DMS153 treated with DMSO at 0.1 percent for 48 hours (cell line): ENCODE results near the gene DENND4C.
"Not testable (repeated sequence)": the region's sequence is repeated elsewhere in the genome, so short reads cannot be mapped to it uniquely, and the experiment has no call there.

Experiments used
- DNase-seq: peaks from one replicate; lab custom pipeline; 2025; ENCODE audit not compliant: unreplicated experiment; lab: John Stamatoyannopoulos, UW

The DENND4C gene

DNA sequence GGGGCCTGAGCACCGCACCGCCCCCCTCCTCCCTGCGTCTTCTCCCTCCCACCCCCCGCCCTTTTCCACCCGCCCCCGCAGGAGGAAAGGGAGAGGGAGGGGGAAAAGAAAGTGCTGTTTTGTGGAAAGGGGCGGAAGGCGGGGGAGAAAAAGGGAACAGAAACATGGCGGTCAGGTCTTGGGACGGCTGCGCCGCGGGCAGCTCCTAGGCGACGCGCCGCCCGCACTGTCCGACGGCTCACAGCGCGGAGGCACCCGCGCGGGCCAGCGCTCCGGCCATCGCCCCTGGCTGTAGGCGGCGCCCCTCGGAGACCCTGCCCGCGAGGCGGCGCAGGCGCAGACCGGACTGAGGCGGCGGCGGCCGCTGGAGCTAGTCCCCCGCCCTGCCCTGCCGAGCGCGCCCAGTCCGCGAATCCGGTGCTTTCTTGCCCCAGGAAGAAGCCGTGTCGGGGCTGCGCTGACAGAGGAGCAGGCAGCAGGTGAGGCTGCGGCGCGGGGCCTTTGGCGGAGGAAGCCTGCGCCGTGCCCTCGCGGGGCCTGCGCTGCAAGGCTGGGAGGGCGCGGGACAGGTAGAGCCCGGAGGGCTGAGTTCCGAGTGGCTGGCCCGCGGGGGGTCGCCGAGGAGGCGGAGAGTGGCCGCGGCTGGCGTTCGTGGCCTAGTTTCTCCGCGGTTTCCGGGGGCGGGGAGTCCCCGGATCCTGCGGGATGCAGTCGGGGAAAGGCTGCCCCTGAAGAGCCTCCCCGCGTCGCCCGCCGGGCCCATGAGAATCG lies at the start of gene DENND4C:
Gene DENND4C, plus strand, starts transcription at position 339 of the 771 bp plus-strand sequence. CDS start 45,482 bp downstream, outside the sequence.
- DNase-seq = peak; percentile 70

DNA sequence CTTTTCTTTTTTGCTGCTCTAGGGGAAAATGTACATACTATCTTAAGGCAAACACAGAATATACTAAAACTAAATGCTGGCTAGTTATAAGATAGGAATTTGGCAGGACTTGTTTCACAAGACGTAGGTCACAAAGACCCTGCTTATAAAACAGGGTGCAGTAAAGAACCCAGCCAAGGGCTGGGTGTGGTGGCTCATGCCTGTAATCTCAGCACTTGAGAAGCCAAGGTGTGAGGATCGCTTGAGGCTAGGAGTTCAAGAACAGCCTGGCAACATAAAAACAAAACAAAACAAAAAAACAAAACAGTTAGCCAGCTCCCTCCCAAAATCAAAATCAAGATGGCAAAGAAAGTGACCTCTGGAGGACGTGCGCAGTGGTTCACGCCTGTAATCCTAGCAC lies 49.5 kb upstream of the DENND4C start:
- DNase-seq = no peak

DNA sequence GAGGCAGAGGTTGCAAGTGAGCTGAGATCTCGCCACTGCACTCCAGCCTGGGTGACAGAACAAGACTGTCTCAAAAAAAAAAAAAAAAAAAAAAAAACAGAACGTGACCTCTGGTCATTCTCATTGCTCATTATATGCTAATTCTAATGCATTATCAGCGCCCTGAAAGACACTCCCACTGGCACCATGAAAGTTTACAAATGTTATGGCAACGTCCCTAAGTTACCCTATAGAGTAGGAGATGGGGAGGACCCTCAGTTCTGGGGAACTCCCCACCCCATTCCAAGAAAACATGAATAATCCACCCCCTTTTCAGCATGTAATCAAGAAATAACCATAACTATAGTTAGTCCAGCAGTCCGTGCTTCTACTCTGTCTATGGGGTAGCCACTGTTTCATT lies 48.9 kb upstream of the DENND4C start:
- DNase-seq = no peak

DNA sequence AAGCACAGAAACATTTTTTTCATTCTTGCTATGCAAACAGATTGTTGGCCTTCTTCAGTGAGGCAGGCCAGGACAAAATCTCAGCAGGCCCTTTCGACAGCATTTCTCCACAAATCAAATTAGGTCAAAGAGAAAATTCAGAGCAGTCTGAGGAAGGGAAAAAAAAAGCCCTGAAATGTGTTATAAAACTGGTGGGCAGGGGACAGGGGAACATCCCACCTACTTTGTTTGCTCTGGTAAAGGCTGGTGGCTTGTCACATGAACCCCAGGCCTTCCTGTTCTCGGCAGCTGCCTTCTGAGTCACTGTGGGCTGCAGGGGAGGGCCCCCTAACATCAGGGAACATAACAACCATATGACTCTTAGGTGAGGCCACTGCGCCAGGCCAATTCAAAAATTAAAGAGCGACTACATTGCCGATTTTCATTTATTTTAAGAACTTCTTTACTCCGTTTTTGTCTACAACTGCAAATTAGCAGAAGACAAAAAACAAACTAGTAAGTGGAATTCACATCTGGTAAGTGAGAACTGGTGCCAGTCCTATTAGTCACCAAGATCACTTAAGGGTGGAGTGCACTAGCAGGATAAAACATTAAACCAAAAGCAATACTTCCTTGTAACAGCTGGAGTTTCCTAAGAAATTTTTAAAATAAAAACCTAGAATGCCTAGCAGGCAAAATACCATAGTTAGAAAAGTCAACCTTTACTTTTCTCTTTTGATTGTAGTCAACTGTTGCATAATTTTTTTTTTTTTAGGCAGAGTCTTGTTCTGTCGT lies 46.2 kb upstream of the DENND4C start:
- no peak for DNase-seq

DNA sequence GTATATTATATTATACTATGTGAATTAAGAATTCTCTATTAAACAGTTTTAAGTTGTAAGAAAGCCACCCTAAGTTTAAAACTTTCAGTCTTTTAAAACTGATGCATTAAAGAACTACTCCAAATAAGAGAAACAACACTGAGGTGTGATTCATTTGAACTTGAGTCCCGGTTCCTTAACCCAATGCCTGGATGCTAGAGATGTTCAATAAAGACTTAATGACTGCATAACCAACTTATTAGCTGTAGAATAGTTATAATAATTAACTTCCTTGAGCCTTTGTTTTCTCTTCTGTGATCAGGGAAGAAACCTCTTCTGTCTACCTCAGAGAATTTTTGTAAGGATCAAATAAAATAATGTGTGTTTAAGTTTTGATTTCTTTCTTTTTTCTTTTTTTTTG lies 45.3 kb upstream of the DENND4C start:
- DNase-seq = no peak

DNA sequence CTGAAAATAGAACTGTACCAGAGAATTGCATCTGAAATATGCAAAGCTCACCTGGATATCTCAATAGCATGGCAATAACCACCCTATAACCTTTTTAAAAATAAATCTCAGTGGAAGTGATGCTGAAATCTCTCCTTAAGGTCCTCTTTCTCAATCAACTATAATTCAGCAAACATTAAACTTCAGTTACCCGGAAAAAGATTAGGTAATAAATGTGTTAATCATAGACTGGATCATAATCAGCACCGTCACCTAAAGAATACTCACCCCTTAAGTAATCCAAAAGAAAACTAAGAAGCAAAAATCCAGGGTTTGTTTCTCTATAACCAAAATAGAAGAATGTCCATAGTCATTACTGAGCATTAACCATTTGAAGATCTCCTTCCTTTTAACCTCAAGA lies 44.3 kb upstream of the DENND4C start:
- DNase-seq = no peak

DNA sequence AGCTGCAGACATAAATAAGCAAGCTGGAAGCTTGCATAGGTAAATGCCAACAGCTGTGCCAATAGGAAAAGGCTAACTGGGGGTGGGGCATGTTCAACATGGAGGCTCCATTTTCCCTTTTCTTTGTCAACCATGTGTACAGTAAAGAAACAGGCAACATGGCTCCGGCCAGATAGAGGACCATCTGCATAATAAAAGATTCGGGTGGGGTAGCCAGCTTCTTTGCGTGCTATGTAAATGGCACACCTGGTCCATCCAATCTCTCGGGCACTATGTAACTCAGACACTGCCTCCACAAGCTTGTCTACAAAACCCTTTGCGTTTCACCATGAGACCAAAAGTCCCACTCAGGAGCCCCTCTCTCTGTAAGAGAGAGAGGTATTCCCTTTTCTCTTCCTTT lies 41.7 kb upstream of the DENND4C start:
- DNase-seq = no peak

DNA sequence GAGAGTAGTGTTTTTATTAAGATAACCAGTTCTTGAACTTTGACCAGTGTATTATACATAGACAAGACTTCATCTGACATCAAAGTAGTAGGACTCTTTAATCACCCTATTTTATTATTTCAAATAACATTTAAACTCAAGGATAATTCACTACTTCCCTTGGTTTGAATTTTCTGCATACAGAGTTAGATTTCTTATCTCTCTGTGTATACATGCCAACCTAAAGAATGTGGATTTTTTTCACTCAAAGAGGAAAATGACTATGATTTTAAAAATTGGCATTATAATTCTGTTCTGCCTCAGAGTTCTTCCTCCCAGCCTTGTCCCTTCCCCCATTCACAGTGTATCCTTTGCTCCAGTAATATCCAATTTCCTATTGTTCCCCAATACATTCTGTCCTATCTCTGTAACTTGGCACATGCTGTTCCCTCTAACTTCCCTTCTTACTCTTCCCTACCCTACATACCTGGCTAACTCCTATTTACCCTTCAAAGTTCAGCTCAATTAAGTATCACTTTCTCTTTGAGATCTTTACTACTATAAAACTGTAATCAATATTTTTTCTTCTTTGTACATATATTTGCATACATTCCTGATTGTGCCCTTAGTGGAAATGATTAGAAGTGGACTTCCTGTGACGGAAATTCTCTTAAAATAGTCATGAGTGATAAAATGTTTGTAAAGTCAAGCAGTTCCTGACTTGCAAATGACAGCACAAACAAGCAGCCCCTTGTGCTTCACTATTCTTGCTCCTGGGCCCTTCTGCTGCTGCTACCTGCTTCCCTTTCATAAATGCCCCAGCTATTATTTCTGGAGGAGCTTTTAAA lies 38.1 kb upstream of the DENND4C start:
- DNase-seq = no peak

DNA sequence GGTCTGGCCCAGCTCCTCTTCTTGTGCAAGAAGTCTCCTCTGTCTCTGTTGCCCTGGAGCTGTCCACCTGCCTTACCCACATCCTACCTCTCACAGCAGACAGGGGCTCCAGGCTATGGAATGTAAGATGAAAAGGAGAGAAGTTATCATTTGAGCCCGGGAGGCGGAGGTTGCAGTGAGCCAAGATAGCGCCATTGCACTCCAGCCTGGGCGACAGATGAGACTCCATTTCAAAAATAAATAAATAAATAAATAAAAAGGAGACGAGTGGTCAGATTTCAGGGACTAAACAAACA lies 37.5 kb upstream of the DENND4C start:
- DNase-seq = no peak

DNA sequence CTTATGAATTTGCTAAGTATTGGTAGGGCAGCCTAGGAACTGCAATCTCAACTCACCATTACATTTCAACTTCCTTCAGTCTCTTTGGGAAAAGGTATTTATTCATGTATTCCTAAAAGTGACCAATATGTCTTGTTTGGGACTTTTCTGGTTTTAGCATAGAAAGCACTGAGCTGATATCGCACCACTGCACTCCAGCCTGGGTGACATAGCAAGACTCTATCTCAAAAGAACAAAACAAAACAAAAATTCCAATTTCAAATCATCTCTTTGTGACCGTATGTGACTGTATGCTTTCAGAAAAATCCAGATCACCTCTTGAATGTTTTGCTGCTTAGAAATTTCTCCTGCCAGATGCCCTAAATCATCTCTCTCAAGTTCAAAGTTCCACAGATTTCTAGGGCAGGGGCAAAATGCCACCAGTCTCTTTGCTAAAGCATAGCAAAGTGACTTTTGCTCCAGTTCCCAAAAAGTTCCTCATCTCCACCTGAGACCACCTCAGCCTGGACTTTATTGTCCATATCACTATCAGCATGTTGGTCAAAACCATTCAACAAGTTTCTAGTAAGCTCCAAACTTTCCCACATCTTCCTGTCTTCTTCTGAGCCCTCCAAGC lies 37.0 kb upstream of the DENND4C start:
- DNase-seq = not testable (repeated sequence)

DNA sequence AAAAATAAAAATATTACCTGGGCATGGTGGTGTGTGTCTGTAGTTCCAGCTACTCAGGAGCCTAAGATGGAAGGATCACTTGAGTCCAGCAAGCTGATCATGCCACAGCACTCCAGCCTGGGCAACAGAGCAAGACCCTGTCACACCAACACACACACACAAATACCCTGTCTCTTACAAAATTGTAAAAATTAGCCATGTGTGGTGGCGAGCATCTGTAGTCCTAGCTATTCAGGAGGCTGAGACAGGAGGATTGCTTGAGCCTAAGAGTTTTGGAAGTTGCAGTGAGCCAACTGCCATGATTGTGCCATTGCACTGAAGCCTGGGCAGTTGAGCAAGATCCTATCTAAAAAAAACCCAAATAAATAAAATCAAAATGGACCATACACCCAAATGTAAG lies 32.1 kb upstream of the DENND4C start:
- no peak for DNase-seq

DNA sequence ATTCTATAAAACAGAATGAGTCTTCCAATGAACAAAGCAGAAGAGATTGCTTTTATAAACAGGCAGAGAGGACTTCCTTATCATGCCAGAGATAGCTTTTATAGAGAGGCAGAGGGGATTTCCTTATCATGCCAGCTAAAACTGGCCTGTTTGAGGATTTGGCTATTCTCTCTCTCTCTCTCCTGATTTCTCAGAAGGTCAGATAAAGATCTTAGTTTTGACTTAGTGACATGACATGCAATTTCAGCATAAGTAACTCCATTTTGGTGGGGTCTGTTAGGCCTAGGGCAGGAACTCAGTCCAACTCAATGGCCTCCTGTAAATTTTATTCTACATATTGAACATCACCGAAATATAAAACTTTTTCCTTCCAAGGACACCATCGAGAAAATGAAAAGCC lies 31.5 kb upstream of the DENND4C start:
- no peak for DNase-seq

DNA sequence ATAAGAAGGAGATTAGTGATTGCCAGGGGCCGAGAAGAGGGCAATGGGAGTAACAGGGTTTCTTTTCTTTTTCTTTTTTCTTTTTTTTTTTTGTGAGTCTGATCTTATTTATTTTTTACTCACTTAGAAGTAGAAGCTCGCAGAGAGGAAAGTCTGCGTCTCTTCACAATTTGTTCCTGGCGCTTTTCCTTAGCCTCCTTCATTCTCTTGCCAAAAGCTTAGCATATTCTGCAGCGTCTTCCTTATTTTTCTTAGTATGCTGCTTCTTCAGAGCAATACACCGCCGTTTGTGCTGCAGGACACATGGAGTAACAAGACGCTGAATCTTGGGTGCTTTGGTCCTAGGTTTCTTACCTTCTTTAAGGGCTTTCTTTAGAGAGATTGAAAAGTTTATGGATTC lies 30.3 kb upstream of the DENND4C start:
- no peak for DNase-seq

DNA sequence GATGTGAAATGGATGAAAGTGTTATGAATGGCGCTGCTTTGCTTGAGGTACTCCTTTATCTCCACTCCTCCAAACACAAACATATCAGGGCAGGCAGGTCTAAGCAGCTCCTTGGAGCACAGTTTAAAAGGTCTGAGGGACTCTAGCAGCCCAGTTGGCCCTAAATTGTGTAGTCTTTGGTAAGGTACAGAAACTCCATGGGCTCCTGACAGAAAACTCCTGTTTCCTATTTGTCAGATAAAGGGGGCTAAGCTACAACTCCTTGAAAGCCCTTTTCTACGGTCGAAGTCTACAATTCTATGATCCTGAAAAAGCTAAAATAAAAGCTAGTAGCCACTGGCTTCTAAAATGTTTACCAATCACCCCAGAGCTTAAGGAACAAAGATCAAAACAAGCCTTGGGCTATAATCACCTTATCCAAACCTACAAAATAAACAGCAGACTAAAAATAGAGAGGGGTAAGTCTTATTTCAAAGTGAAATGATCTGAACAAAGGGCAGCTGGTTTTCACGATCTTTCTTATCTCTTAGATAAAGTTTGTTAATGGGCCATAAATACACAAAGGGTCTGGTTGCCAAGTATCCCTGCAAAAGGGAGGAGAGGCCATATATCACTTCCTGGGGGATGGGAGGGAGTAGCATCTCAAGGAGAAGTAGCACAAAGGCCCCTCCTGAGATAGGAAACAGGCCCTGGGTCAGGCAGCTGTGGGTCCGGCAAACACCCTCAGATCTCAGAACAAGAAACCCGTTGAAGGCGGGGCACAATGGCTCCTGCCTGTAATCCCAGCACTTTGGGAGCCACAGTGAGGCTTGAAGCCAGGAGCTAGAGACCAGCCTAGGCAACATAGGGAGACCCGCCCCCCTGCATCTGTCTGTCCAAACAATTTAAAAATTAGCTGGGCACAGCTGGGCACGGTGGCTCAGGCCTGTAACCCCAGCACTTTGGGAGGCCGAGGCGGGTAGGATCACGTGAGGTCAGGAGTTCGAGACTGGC lies 28.3 kb upstream of the DENND4C start:
- DNase-seq = no peak

DNA sequence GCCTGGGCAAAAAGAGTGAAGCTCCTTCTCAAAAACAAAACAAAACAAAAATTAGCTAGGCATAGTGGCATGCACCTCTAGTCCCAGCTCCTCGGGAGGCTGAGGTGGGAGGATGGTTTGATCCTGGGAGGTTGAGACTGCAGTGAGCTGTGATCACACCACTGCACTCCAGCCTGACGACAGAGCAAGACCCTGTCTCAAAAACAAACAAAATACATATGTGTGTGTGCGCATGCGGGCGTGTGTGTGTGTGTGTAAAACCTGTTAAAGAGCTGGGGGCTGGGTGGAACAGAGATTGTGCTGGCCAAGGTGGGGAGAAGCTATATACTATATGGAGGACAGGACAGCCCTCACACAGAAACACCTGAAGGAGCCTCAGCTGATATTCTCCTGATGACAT lies 27.4 kb upstream of the DENND4C start:
- DNase-seq = no peak

DNA sequence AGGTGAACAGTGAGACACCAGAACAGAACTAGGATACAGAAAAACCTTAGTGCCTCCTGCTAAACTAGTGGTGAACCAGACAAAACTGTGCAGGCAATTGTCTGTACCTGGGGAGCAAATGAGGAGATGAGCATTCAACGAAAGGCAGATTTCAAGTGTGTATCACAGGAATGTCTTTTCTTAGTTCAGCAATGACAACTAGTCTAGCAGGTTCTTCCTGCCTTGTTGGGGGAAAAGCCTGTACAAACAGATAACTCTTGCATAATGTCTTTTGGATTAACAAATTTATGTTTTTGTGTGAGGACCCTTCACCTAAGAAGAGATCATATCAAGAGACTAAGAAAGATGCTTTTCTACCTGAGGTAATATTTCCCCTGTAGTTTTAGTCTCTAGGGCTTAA lies 21.8 kb upstream of the DENND4C start:
- no peak for DNase-seq

DNA sequence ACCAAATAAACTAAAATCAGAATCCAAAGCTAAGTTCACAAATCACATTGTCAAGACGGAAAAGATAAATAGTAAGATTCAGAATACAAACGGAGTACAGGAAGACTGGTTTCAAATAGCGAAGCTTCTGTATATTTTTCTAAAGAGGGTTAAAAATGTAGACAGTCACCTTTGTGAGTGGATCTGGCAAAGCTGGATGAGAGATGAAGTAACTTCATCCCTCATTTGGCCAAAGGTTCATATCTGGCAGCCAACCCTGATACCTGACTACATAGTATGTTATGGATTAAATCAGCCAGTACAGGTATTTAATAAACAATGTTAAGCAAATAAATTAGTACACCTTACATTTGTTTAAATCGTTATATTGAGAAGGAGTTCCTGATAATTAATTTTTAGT lies 21.3 kb upstream of the DENND4C start:
- DNase-seq = no peak

DNA sequence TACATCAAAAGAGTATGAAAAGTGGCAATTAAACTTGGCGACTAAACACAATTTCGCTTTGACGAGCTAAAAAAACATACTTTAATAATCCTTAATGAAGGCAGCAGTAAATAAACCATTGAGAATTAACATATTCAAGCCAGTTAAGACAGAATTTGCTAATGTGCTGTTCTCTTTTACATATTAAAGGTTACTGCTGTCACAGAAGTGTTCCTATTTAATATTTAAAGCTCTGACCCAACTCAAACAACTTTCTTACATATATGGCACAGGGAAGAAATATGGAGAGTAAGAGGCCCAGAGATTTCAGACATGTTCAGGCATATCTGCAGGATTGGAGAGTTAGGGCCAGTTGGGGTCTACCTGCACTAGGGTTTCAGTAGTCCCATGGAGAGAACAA lies 16.7 kb upstream of the DENND4C start:
- DNase-seq = no peak

DNA sequence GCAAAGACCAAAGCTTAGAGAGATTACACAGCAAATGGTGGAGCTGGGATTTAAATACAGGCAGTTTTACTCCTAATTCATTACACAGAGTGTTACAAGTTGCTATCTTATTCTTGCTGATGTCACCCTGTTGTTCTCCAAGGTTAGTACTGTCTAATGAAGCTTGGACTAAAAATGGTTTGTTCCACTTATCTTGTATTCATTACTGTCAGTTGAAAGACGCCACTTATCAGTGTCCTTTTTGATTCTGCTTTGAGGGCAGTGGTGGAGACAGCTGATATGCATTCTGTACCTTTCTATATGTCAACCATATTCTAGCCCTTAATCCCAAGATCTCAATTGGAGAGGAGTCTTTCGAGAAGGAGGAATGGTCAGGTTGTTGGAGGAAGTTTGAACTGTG lies 14.0 kb upstream of the DENND4C start:
- no peak for DNase-seq

DNA sequence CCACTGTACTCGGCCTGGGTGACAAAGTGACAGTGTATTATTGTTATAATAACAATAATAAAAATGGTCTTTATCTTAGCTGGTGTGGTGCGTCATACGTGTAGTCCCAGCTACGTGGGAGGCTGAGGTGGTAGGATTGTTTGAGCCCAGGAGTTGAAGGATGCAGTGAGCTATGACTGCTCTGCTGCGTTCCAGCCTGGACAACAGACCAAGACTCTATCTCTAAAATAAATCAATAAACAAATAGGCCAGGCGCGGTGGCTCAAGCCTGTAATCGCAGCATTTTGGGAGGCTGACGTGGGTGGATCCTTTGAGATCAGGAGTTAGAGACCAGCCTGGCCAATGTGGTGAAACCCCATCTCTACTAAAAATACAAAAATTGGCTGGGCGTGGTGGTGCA lies 9.2 kb upstream of the DENND4C start:
- DNase-seq = no peak
